Measurements from ENCODE around the gene ITGB7. TPM values are rescaled to one million over a fixed set of nuclear protein-coding genes. Genes with fewer than 3 reads are reported as not detected.

Gene ITGB7
- total and polyA plus RNA-seq, 10 of the 15 experiments (the other 5 are each of a cell fraction or from before 2014, with no cell fraction given), result 54.5 to 487 (median 252) TPM

DNA sequence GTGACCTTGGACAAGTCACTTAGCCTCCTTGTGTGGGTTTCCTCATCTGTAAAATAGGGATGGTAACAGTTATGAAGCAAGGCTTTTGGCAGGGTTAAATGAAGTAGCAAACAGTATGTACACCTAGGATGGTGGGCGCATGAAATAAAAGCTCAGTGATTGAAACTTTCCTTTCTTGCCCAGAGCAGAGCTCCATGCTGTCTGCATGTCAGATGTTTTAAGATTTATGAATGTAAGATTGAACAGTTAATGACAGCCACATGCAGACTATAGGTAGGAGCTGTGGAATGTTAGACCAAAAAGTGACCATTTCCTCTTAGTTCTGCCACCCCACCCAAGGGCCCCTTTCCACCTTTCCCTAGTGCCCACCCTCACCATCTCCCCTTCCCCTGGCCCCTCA is 12.1 kb downstream of the ITGB7 start (continued):
- TF ChIP-seq, protein P1, sequence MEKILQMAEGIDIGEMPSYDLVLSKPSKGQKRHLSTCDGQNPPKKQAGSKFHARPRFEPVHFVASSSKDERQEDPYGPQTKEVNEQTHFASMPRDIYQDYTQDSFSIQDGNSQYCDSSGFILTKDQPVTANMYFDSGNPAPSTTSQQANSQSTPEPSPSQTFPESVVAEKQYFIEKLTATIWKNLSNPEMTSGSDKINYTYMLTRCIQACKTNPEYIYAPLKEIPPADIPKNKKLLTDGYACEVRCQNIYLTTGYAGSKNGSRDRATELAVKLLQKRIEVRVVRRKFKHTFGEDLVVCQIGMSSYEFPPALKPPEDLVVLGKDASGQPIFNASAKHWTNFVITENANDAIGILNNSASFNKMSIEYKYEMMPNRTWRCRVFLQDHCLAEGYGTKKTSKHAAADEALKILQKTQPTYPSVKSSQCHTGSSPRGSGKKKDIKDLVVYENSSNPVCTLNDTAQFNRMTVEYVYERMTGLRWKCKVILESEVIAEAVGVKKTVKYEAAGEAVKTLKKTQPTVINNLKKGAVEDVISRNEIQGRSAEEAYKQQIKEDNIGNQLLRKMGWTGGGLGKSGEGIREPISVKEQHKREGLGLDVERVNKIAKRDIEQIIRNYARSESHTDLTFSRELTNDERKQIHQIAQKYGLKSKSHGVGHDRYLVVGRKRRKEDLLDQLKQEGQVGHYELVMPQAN (conservative IDR thresholded peaks at IDR 0.05), result no peak
- TF ChIP-seq TBL1XR1 (IDR thresholded peaks at IDR 0.05; ENCODE audit: low read depth, low read length), result no peak
- no peak for TF ChIP-seq MAX (IDR thresholded peaks at IDR 0.05; ENCODE audit: low read depth, low read length)
- no peak for TF ChIP-seq CHD2 (IDR thresholded peaks at IDR 0.05; ENCODE audit: borderline replicate concordance, low read depth, low read length)
- TF ChIP-seq SIX5 (IDR thresholded peaks at IDR 0.05; ENCODE audit: low read depth, low read length, severe bottlenecking), result no peak
- TF ChIP-seq YY1 (IDR thresholded peaks at IDR 0.05; ENCODE audit: low read depth, low read length), result no peak
- no peak for TF ChIP-seq SMAD1 (IDR thresholded peaks at IDR 0.05; ENCODE audit: low read depth, partially characterized antibody)

DNA sequence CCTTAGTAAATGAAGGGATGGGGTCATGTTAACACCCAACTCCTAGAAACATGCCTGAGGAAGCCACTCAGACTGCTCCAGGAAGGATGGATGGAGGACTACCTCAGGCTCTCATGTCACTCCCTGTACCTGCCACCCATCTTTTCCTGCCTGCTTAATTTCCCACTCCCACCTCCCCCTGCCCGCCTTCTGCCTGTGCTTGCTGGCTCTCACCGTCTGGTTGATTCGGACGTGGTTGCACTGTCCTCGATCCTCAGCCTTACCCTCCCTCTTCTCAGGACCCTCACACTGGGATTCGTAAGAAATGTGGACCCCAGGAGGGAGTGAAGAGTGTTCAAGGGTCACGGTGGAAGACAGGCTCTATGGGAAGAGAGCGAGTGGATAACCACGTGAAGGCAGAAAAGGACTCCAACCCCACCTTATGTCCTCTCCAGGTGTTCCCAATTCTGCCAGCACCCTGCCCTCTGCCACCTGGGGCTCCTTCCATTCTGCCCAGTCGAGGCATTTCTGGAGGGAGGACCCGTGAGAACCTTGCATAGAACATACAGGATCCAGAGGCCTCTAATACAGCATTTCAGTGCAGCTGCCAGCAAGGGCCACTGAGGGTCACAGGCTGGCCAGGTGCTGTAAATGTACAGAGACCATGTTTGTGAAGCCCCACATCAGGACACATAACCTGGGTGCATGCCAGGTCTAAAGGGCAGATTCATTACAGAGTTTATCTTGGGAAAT is 12.9 kb downstream of the ITGB7 start:
- Histone ChIP-seq H3K4me2 (ENCODE audit: control insufficient read depth, insufficient read depth) (no peak overlapping the region), H3K4me1 (ENCODE audit: control insufficient read depth, insufficient read depth, low read length) (peaks cover 12% of the 10 kb centered on the region), H3K36me3 (ENCODE audit: control insufficient read depth in 2 of 2, insufficient read depth in 2 of 2, low read length in 1 of 2) (peaks cover 47 to 74% of the 10 kb centered on the region in 2 experiments), H3K9me3 (replicated peaks; ENCODE audit: control insufficient read depth, insufficient read depth, low read length) (no peaks in the 10 kb centered on the region), H2AFZ (ENCODE audit: control insufficient read depth, low read depth, low read length) (no peak overlapping the region), H3K27me3 (replicated peaks in 1 of 2; ENCODE audit: control insufficient read depth in 2 of 2, insufficient read depth in 2 of 2, low read length in 1 of 2) (no peaks in the 10 kb centered on the region), H3K9ac (ENCODE audit: control insufficient read depth, insufficient read depth, low read length) (no peak overlapping the region), H4K20me1 (ENCODE audit: control insufficient read depth, insufficient read depth) (no peaks in the 10 kb centered on the region), H3K79me2 (ENCODE audit: control insufficient read depth, insufficient read depth, low read length) (peaks cover 4% of the 10 kb centered on the region), H3K27ac (ENCODE audit: control insufficient read depth, insufficient read depth) (no peak overlapping the region), H3K4me3 (no peak overlapping the region)
- BruUV-seq (replicated peaks), result no TSS peak
- CTCF ChIA-PET, result interaction anchor here (0.9 to 1.9 kb wide), 6 partner anchors 7 to 95 kb away, joined by 4 to 9 read pairs (median 8); no protein-coding TSS in a partner anchor
- ATAC-seq (no peak), FAIRE-seq (no peak), DNase-seq (ENCODE audit: low read depth, low spot score) (no peak)
- RAD21 ChIA-PET (ENCODE audit: unreplicated experiment), result interaction anchor here (1.7 kb wide), 1 partner anchor 34 kb away, joined by 5 read pairs; no protein-coding TSS in a partner anchor
- in situ Hi-C loops (cut with MboI), result no loop called here
- intact Hi-C loops (cut with micrococcal nuclease; ENCODE audit: unreplicated experiment), result no loop called here
- SMC1A ChIA-PET (ENCODE audit: uncharacterized antibody, unreplicated experiment), result interaction anchor here (0.6 kb wide), 1 partner anchor 71 kb away, joined by 3 read pairs; no protein-coding TSS in a partner anchor
- POLR2A ChIA-PET, result interaction anchor here (0.7 to 2.1 kb wide), 3 partner anchors 9 to 34 kb away, joined by 3 to 6 read pairs (median 4); no protein-coding TSS in a partner anchor
- TF ChIP-seq IRF3 (IDR thresholded peaks at IDR 0.05), result no peak
- peak; percentile 32; the same call in 1 of the 2 replicates for TF ChIP-seq MTA3 (IDR thresholded peaks at IDR 0.05; ENCODE audit: borderline replicate concordance, low read length)
- peak; percentile 62 for TF ChIP-seq POLR2A (IDR thresholded peaks at IDR 0.05; ENCODE audit: low read depth, low read length)
- TF ChIP-seq SPI1 (IDR thresholded peaks at IDR 0.05; ENCODE audit: borderline replicate concordance, insufficient read depth, low read depth, low read length), result no peak
- WGBS (ENCODE audit: insufficient coverage, insufficient replicate concordance, low lambda C conversion rate, missing lambda C conversion rate), result 83% methylated on average over 11 of the region's 11 CpGs

Measured in GM12878 (cell line).